MM.1S (cell line): ENCODE data around the gene TPH2.

Experiments used
- CTCF ChIP-seq: fragments of 300-600 bp; sonication (generic); IDR thresholded peaks from 2 replicates; pipeline ENCODE4 v1.5.1; 2016; ENCODE audit warnings: antibody characterized with exemption, low read length, mixed read lengths
- EZH2 ChIP-seq: fragments of 300-600 bp; sonication (generic); optimal IDR thresholded peaks from 2 replicates; pipeline ENCODE3; 2017; ENCODE audit warnings: low read depth, mild to moderate bottlenecking, antibody characterized with exemption, low read length, mixed read lengths
- EZH2phosphoT487 ChIP-seq: fragments of 300-600 bp; sonication (generic); IDR thresholded peaks from 2 replicates; pipeline ENCODE4 v1.6.1; 2018; ENCODE audit warnings: antibody characterized with exemption, low read length

GRCh38 chr12:71958457-71958856, 19.8 kb downstream of the TPH2 start:
- TF ChIP-seq EZH2: no peak
- no peak for TF ChIP-seq CTCF
- no peak for TF ChIP-seq EZH2phosphoT487
